ENCODE data around the gene RAB26. TPM values are rescaled to one million over a fixed set of nuclear protein-coding genes. Genes with fewer than 3 reads are reported as not detected.
"Not testable (repeated sequence)": the region's sequence is repeated elsewhere in the genome, so short reads cannot be mapped to it uniquely, and the experiment has no call there.

RAB26 gene
- polyA plus RNA-seq, 2 donors, result 1.1 to 4.7 TPM

DNA sequence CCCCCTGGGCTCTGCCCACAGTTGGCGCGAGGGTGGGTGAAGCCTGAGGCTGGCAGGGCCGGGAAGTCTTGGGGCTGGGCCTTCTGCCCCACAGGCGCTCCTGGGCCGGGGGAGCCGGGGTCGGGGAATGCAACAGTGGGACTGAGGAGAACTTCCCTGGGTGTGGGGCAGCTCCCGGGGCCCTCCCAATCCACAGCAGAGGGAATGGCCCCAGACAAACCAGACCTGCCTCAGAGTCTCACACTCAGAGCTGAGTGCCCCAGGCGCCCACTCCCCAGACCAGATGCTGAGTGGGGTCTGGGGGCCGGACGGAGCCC, 24.1 kb upstream of the RAB26 start:
- H3K27me3 ChIP-seq (ENCODE audit: control insufficient read depth in 1 of 2, insufficient read depth in 2 of 2, low read length in 2 of 2); H3K36me3 ChIP-seq (ENCODE audit: control insufficient read depth in 2 of 2, insufficient read depth in 2 of 2, low read length in 1 of 2); H3K9me3 ChIP-seq (ENCODE audit: control insufficient read depth in 2 of 2, insufficient read depth in 1 of 2, low read depth in 1 of 2, low read length in 1 of 2); H3K4me3 ChIP-seq (ENCODE audit: low read depth in 1 of 2, low read length in 2 of 2): not testable (repeated sequence)
- 26 to 30% methylated on average over 8 to 11 of the region's 11 CpGs for WGBS, 2 donors
- H3K27ac ChIP-seq (ENCODE audit: low read depth in 2 of 2, low read length in 1 of 2), result peak overlapping the region; percentile 81 to 91
- peaks cover 8 to 40% of the 10 kb centered on the region in 2 donors for H3K4me1 ChIP-seq (ENCODE audit: control insufficient read depth in 2 of 2, insufficient read depth in 2 of 2, low read length in 1 of 2)

DNA sequence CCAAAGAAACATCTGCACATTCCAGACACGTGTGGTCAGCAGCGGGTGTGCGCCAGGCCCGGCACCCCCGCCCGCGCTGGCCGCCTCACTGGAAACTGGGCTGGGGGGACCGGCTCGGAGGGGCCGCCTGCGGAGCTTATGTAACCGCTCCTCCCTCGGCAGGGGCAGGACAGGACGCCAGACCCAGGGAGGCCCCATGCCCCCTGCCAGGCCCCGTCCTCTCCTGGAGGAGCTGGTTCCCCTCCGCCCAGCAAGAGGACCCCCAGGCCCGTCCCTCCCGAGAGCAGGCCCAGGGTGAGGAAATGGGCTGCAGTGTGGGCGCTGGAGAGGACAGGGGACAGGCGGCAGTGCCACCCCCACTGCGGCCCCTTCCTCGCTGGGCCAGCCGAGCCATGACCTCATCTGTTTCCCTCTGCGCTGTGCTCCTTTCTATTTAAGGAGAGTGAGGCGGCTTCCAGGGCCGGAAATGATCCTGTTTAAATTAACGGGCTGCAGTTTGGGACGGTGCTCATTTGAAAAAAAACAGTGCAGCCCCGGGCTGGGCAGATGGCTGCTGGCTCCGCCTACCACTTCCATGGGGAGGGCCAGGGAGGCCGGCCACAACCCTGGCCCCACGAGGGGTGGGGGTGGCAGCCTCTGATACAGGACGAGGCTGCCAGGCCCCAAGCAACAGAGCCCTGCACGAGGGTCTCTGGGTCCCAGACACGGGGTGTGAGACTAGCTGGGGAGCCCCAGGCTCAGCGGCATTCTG, 23.6 kb upstream of the RAB26 start:
- H3K4me1 ChIP-seq (ENCODE audit: control insufficient read depth in 2 of 2, insufficient read depth in 2 of 2, low read length in 1 of 2), result peaks cover 8 to 40% of the 10 kb centered on the region in 2 donors
- H3K4me3 ChIP-seq (ENCODE audit: low read depth in 1 of 2, low read length in 2 of 2); H3K9me3 ChIP-seq (ENCODE audit: control insufficient read depth in 2 of 2, insufficient read depth in 1 of 2, low read depth in 1 of 2, low read length in 1 of 2); H3K36me3 ChIP-seq (ENCODE audit: control insufficient read depth in 2 of 2, insufficient read depth in 2 of 2, low read length in 1 of 2); H3K27me3 ChIP-seq (ENCODE audit: control insufficient read depth in 1 of 2, insufficient read depth in 2 of 2, low read length in 2 of 2): not testable (repeated sequence)
- peak overlapping the region; percentile 84 to 91 for H3K27ac ChIP-seq (ENCODE audit: low read depth in 2 of 2, low read length in 1 of 2)
- 23 to 32% methylated on average over 28 to 37 of the region's 37 CpGs for WGBS, 2 donors

- H3K36me3 ChIP-seq (ENCODE audit: control insufficient read depth in 2 of 2, insufficient read depth in 2 of 2, low read length in 1 of 2); H3K4me3 ChIP-seq (ENCODE audit: low read depth in 1 of 2, low read length in 2 of 2); H3K27me3 ChIP-seq (ENCODE audit: control insufficient read depth in 1 of 2, insufficient read depth in 2 of 2, low read length in 2 of 2); H3K9me3 ChIP-seq (ENCODE audit: control insufficient read depth in 2 of 2, insufficient read depth in 1 of 2, low read depth in 1 of 2, low read length in 1 of 2): not testable (repeated sequence)
- H3K4me1 ChIP-seq (ENCODE audit: control insufficient read depth in 2 of 2, insufficient read depth in 2 of 2, low read length in 1 of 2), result peaks cover 8 to 40% of the 10 kb centered on the region in 2 donors
- H3K27ac ChIP-seq (ENCODE audit: low read depth in 2 of 2, low read length in 1 of 2), result peak overlapping the region; percentile 84 to 91
- 35 to 38% methylated on average over 11 of the region's 11 CpGs for WGBS, 2 donors
These were observed 22.8 kb upstream of the RAB26 start for GRCh38 chr16:2125609-2126008.

GRCh38 chr16:2126161-2126743, 22.2 kb upstream of the RAB26 start:
- not testable (repeated sequence) for H3K4me3 ChIP-seq (ENCODE audit: low read depth in 1 of 2, low read length in 2 of 2)
- WGBS, 2 donors, result 22 to 37% methylated on average over 19 to 21 of the region's 21 CpGs

DNA sequence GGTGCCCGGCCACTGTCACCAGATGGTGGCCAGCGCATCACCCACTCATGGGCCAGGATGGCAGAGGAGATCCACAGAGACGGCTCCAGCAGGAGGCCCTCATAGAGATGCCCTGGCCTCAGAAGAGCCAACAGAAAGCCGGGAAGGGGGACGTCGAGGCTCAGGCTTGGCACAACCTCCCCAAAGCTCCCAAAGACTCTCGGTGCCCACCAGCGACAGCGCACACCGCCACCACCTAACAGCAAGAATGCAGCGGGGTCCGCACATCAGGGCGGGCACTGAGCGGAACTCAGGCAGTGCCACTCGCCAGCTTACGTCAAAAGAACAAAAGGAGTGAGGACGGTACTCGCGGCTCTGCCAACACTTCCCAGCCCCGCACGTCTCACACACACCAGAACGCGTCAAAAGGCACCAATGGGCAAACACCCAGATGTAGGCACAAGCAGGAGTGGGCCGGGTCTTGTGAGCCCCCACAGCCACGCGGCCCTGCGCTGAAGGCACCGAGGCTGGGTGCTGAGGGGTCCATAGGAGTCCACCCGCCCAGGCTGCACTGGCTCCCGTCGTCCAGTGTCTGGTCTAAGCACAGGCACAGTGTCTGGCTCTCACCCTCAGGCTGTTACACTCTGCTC, 21.4 kb upstream of the RAB26 start:
- H3K4me3 ChIP-seq (ENCODE audit: low read depth in 1 of 2, low read length in 2 of 2); H3K9me3 ChIP-seq (ENCODE audit: control insufficient read depth in 2 of 2, insufficient read depth in 1 of 2, low read depth in 1 of 2, low read length in 1 of 2); H3K36me3 ChIP-seq (ENCODE audit: control insufficient read depth in 2 of 2, insufficient read depth in 2 of 2, low read length in 1 of 2); H3K27me3 ChIP-seq (ENCODE audit: control insufficient read depth in 1 of 2, insufficient read depth in 2 of 2, low read length in 2 of 2): not testable (repeated sequence)
- WGBS, 2 donors, result 46 to 68% methylated on average over 31 of the region's 31 CpGs
- Histone ChIP-seq H3K27ac (ENCODE audit: low read depth in 2 of 2, low read length in 1 of 2) (peak overlapping the region; percentile 84 to 91), H3K4me1 (ENCODE audit: control insufficient read depth in 2 of 2, insufficient read depth in 2 of 2, low read length in 1 of 2) (peaks cover 8 to 36% of the 10 kb centered on the region in 2 donors)

More at GRCh38 chr16:2126161-2126743, 22.2 kb upstream of the RAB26 start:
- H3K9me3 ChIP-seq (ENCODE audit: control insufficient read depth in 2 of 2, insufficient read depth in 1 of 2, low read depth in 1 of 2, low read length in 1 of 2); H3K36me3 ChIP-seq (ENCODE audit: control insufficient read depth in 2 of 2, insufficient read depth in 2 of 2, low read length in 1 of 2); H3K27me3 ChIP-seq (ENCODE audit: control insufficient read depth in 1 of 2, insufficient read depth in 2 of 2, low read length in 2 of 2): not testable (repeated sequence)
- peaks cover 8 to 40% of the 10 kb centered on the region in 2 donors for H3K4me1 ChIP-seq (ENCODE audit: control insufficient read depth in 2 of 2, insufficient read depth in 2 of 2, low read length in 1 of 2)
- peak overlapping the region; percentile 84 to 91 for H3K27ac ChIP-seq (ENCODE audit: low read depth in 2 of 2, low read length in 1 of 2)

- not testable (repeated sequence) for H3K27me3 ChIP-seq (ENCODE audit: control insufficient read depth in 1 of 2, insufficient read depth in 2 of 2, low read length in 2 of 2); H3K9me3 ChIP-seq (ENCODE audit: control insufficient read depth in 2 of 2, insufficient read depth in 1 of 2, low read depth in 1 of 2, low read length in 1 of 2); H3K36me3 ChIP-seq (ENCODE audit: control insufficient read depth in 2 of 2, insufficient read depth in 2 of 2, low read length in 1 of 2); H3K4me3 ChIP-seq (ENCODE audit: low read depth in 1 of 2, low read length in 2 of 2)
- Histone ChIP-seq H3K4me1 (ENCODE audit: control insufficient read depth in 2 of 2, insufficient read depth in 2 of 2, low read length in 1 of 2) (peaks cover 8 to 32% of the 10 kb centered on the region in 2 donors), H3K27ac (ENCODE audit: low read depth in 2 of 2, low read length in 1 of 2) (peak overlapping the region; percentile 84 to 85)
- 16 to 28% methylated on average over 3 of the region's 3 CpGs for WGBS, 2 donors
These were observed 20.7 kb upstream of the RAB26 start for GRCh38 chr16:2127630-2128280.

DNA sequence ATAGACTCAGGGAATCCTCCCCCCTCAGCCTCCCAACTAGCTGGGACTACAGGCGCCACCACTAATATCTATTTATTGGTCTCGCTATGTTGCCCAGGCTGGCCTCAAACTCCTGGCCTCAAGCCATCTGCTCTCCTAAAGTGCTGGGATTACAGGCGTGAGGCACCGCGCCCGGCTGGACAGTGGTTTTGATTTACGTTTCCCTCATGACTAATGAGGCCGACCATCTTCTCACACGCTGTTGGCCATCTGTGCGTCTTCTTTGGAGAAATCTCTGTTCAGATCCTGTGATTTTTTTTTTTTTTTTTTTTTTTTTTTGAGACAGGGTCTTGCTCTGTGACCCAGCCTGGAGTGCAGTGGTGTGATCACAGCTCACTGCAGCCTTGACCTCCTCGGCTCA, 19.2 kb upstream of the RAB26 start:
- H3K27ac ChIP-seq (ENCODE audit: low read depth in 2 of 2, low read length in 1 of 2), result peak overlapping the region; percentile 13 to 85
- not testable (repeated sequence) for H3K27me3 ChIP-seq (ENCODE audit: control insufficient read depth in 1 of 2, insufficient read depth in 2 of 2, low read length in 2 of 2); H3K36me3 ChIP-seq (ENCODE audit: control insufficient read depth in 2 of 2, insufficient read depth in 2 of 2, low read length in 1 of 2); H3K4me3 ChIP-seq (ENCODE audit: low read depth in 1 of 2, low read length in 2 of 2); H3K9me3 ChIP-seq (ENCODE audit: control insufficient read depth in 2 of 2, insufficient read depth in 1 of 2, low read depth in 1 of 2, low read length in 1 of 2)
- WGBS, 2 donors, result 46 to 49% methylated on average over 9 of the region's 11 CpGs
- peaks cover 8 to 26% of the 10 kb centered on the region in 2 donors for H3K4me1 ChIP-seq (ENCODE audit: control insufficient read depth in 2 of 2, insufficient read depth in 2 of 2, low read length in 1 of 2)

- peak overlapping the region in 1 of 2 donors; percentile 61 for H3K27ac ChIP-seq (ENCODE audit: low read depth in 2 of 2, low read length in 1 of 2)
These were observed 18.5 kb upstream of the RAB26 start for GRCh38 chr16:2129890-2130447.

GRCh38 chr16:2133797-2134196, 14.6 kb upstream of the RAB26 start:
- not testable (repeated sequence) for H3K36me3 ChIP-seq (ENCODE audit: control insufficient read depth in 2 of 2, insufficient read depth in 2 of 2, low read length in 1 of 2); H3K4me1 ChIP-seq (ENCODE audit: control insufficient read depth in 2 of 2, insufficient read depth in 2 of 2, low read length in 1 of 2); H3K27me3 ChIP-seq (ENCODE audit: control insufficient read depth in 1 of 2, insufficient read depth in 2 of 2, low read length in 2 of 2); H3K9me3 ChIP-seq (ENCODE audit: control insufficient read depth in 2 of 2, insufficient read depth in 1 of 2, low read depth in 1 of 2, low read length in 1 of 2)
- 43 to 50% methylated on average over 1 to 7 of the region's 12 CpGs for WGBS, 2 donors
- peak overlapping the region in 1 of 2 donors; percentile 11 for H3K4me3 ChIP-seq (ENCODE audit: low read depth in 1 of 2, low read length in 2 of 2)
- H3K27ac ChIP-seq (ENCODE audit: low read depth in 2 of 2, low read length in 1 of 2), result peak overlapping the region in 1 of 2 donors; percentile 49

More at GRCh38 chr16:2129890-2130447, 18.5 kb upstream of the RAB26 start:
- not testable (repeated sequence) for H3K27me3 ChIP-seq (ENCODE audit: control insufficient read depth in 1 of 2, insufficient read depth in 2 of 2, low read length in 2 of 2); H3K36me3 ChIP-seq (ENCODE audit: control insufficient read depth in 2 of 2, insufficient read depth in 2 of 2, low read length in 1 of 2); H3K9me3 ChIP-seq (ENCODE audit: control insufficient read depth in 2 of 2, insufficient read depth in 1 of 2, low read depth in 1 of 2, low read length in 1 of 2); H3K4me3 ChIP-seq (ENCODE audit: low read depth in 1 of 2, low read length in 2 of 2)
- 36 to 48% methylated on average over 22 of the region's 22 CpGs for WGBS, 2 donors
- peaks cover 6 to 22% of the 10 kb centered on the region in 2 donors for H3K4me1 ChIP-seq (ENCODE audit: control insufficient read depth in 2 of 2, insufficient read depth in 2 of 2, low read length in 1 of 2)
